Measurements from ENCODE around the gene TBCEL. TPM values are rescaled to one million over a fixed set of nuclear protein-coding genes. Genes with fewer than 3 reads are reported as not detected.

TBCEL gene
- total RNA-seq, 4 donors from 2014 or later, result 12.1 to 87.5 (median 35.6) TPM

DNA sequence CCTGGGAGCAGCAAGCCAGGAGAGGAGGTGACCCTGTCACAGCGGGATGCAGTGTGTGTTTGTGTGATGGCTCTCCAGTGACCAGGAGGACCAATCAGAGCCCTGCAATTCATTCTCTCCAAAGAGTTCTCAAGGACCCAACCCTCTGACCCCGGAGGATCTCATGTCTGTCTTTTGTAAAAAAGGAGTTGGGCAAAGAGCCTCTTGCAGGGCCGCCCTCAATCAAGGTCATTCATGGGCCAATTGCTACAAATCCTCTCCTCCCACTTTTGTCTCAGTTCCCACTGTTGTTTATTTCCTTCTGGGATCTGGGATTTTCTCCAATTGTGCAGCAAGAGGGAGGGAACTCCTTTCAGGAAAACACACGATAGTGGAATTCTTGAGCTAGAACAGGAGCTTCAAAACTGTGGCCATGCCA, 81.2 kb downstream of the TBCEL start:
- Histone ChIP-seq H3K4me1 (peaks cover 0 to 6% of the 10 kb centered on the region in 2 donors), H3K4me3 (no peak overlapping the region), H3K36me3 (no peaks in the 10 kb centered on the region), H3K27me3 (no peaks in the 10 kb centered on the region), H3K9me3 (no peaks in the 10 kb centered on the region), H3K27ac (peak overlapping the region; percentile 45 to 49)
- TF ChIP-seq CTCF (IDR thresholded peaks at IDR 0.05) (no peak), POLR2A (IDR thresholded peaks at IDR 0.05) (no peak)
- peak; percentile 51 to 55 for DNase-seq
- intact Hi-C loops (cut with DNase I; ENCODE audit: low total_unique reads), result no loop called here

DNA sequence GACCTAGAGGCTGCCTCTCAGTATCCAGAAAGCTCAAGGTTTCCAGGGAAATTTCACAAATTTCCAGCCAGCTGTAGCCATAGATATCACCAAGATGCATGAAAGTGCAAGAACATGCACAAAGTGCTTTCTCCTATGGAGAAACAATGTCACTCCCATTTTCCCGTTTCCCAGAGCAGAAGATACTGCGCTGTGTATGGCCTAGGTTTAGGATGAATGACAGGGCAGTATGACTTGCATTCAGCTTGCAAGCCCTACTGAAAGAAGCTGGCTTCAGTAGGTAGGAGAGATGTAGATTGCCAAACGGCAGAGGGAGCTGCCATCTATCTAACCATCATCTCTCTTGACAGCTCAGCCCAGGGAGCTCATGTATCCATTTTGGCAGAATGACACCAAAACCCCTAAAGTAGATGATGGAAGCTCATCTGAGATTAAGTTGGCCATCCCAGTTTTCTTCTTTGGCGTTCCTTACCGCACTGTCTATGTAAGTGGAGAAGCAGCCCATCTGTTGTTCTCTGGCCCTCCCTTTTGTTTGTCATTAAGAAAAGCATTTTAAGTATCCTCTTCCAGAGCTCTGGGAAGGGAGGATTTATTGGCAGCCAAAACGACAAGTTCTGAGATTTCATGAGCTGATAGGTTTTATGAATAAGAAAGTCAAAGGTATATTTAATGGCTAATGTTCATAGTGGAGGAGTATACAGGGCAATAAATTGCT, 81.7 kb downstream of the TBCEL start:
- no peak for TF ChIP-seq CTCF (IDR thresholded peaks at IDR 0.05)
- no peak for TF ChIP-seq POLR2A (IDR thresholded peaks at IDR 0.05)
- H3K27ac ChIP-seq, result peak overlapping the region; percentile 26 to 49
- intact Hi-C loops (cut with DNase I; ENCODE audit: low total_unique reads), result no loop called here

DNA sequence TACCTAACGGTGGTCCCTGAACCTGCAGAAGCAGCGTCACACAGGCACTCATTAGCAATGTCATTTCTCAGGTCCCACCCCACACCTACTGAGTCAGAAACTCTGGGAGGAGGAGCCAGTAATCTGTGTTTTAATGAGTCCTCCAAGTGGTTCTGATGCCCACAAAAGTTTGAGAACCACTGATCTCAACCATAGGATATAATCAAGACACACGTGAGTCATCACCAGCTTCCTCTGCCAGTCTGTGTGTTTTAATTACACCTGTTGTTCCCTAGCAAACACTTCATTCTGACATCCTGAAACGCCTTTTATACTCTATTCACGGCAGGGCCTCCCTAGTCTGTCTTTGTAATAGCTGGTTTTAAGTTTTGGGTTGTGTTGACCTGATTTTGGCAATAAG, 82.9 kb downstream of the TBCEL start:
- H3K4me3 ChIP-seq, result no peak overlapping the region
- no peak for DNase-seq
- intact Hi-C loops (cut with DNase I; ENCODE audit: low total_unique reads), result no loop called here
- H3K27ac ChIP-seq, result no peak overlapping the region
- H3K27me3 ChIP-seq, result no peaks in the 10 kb centered on the region
- H3K36me3 ChIP-seq, result no peaks in the 10 kb centered on the region
- H3K9me3 ChIP-seq, result no peaks in the 10 kb centered on the region
- peaks cover 0 to 6% of the 10 kb centered on the region in 2 donors for H3K4me1 ChIP-seq
- TF ChIP-seq POLR2A (IDR thresholded peaks at IDR 0.05) (no peak), CTCF (IDR thresholded peaks at IDR 0.05) (no peak)

More for the DNA sequence above, 81.7 kb downstream of the TBCEL start:
- Histone ChIP-seq H3K4me1 (peaks cover 0 to 6% of the 10 kb centered on the region in 2 donors), H3K27me3 (no peaks in the 10 kb centered on the region), H3K4me3 (no peak overlapping the region), H3K9me3 (no peaks in the 10 kb centered on the region), H3K36me3 (no peaks in the 10 kb centered on the region)
- DNase-seq, result no peak

GRCh38 chr11:121108413-121108812, 84.5 kb downstream of the TBCEL start:
- peaks cover 0 to 6% of the 10 kb centered on the region in 2 donors for H3K4me1 ChIP-seq
- TF ChIP-seq POLR2A (IDR thresholded peaks at IDR 0.05), result no peak
- no peak for TF ChIP-seq CTCF (IDR thresholded peaks at IDR 0.05)
- intact Hi-C loops (cut with DNase I; ENCODE audit: low total_unique reads), result no loop called here
- no peaks in the 10 kb centered on the region for H3K9me3 ChIP-seq
- H3K27me3 ChIP-seq, result no peaks in the 10 kb centered on the region
- no peak overlapping the region for H3K4me3 ChIP-seq
- no peak overlapping the region for H3K27ac ChIP-seq
- no peaks in the 10 kb centered on the region for H3K36me3 ChIP-seq
- DNase-seq, result no peak

- Histone ChIP-seq H3K27ac (no peak overlapping the region), H3K4me3 (no peak overlapping the region), H3K27me3 (no peaks in the 10 kb centered on the region), H3K9me3 (no peaks in the 10 kb centered on the region), H3K4me1 (peaks cover 0 to 6% of the 10 kb centered on the region in 2 donors), H3K36me3 (no peaks in the 10 kb centered on the region)
- DNase-seq, result no peak
- TF ChIP-seq CTCF (IDR thresholded peaks at IDR 0.05) (no peak), POLR2A (IDR thresholded peaks at IDR 0.05) (no peak)
- intact Hi-C loops (cut with DNase I; ENCODE audit: low total_unique reads), result no loop called here
Measured at GRCh38 chr11:121109471-121109870, 85.6 kb downstream of the TBCEL start.
